OCI-LY3 (cell line): ENCODE measurements around the gene ETV1.

ENCODE experiments used
- EZH2phosphoT487 ChIP-seq: fragments of 200-600 bp; shearing (Covaris generic); IDR thresholded peaks from 2 replicates; pipeline ENCODE4 v1.6.1; 2018; ENCODE audit warnings: antibody characterized with exemption, mixed run types, low read depth
- TF ChIP-seq, protein P1 (sequence below): fragments of 200-600, 300-600 bp; sonication (generic); IDR thresholded peaks from 2 replicates; pipeline ENCODE4 v1.5.1; 2014; ENCODE audit warnings: antibody characterized with exemption, low read length, low read depth

DNA sequence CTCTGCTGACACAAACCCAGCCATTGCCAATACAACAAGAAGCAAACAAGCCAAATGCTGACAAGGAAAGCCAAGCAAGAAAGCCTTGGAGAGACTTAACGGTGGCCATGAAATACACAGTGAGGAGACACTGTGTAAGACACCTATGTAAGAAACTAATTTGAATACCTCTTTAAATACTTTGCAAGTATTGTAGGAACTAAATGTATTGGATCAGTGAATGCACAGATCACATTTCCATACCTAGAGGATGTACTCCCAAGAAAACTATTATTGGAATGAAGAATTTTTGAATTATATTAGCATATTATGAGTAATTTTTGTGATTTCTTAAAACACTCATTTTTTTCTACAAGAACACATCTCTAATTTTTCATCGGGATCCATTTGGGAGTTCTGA lies 34.0 kb downstream of the ETV1 start:
- TF ChIP-seq, protein P1, sequence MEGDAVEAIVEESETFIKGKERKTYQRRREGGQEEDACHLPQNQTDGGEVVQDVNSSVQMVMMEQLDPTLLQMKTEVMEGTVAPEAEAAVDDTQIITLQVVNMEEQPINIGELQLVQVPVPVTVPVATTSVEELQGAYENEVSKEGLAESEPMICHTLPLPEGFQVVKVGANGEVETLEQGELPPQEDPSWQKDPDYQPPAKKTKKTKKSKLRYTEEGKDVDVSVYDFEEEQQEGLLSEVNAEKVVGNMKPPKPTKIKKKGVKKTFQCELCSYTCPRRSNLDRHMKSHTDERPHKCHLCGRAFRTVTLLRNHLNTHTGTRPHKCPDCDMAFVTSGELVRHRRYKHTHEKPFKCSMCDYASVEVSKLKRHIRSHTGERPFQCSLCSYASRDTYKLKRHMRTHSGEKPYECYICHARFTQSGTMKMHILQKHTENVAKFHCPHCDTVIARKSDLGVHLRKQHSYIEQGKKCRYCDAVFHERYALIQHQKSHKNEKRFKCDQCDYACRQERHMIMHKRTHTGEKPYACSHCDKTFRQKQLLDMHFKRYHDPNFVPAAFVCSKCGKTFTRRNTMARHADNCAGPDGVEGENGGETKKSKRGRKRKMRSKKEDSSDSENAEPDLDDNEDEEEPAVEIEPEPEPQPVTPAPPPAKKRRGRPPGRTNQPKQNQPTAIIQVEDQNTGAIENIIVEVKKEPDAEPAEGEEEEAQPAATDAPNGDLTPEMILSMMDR = no peak
- no peak for TF ChIP-seq EZH2phosphoT487
